ENCODE data around the gene TNN. TPM values are rescaled to one million over a fixed set of nuclear protein-coding genes. Genes with fewer than 3 reads are reported as not detected.

The TNN gene
- total RNA-seq, 1 experiment from 2014 or later, result 0.11 TPM

DNA sequence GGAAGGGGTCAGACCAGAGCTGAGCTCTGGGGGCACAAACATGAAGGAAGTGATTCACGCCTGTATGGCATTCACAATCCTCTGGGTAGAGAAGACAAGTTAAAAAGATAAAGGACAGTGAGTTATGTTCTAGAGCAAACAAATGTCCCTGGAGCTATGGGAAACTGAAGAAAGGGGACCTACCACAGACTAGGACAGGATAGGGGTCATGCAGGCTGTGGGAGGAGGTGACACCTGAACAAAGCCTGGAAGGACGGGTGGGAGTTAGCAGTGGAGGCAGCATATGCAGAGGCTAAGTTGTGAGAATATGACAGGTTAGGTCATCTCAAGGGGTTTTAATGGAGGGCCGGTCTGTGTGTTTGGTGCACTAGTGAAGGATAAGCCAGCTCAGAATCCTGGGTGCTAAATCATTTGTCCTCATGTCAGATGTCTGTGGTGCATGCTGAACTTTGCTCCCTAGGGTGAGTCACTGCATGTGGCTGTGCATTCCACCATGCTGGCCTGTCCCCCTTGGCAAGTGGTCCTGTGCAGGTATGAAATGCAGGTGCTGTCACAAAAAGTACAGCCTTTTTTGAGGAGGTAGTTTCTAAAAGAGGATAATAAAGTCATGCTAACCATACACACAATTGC lies 28.5 kb downstream of the TNN start:
- H3K4me3 Mint-ChIP-seq, result no peak overlapping the region
- peaks cover 0 to 1% of the 10 kb centered on the region in 2 experiments; a peak in 2 of 5 replicates for H3K9me3 Mint-ChIP-seq
- no peak overlapping the region for H3K56ac ChIP-seq (ENCODE audit: insufficient read length, low read depth, low read length)
- H3K4ac ChIP-seq (ENCODE audit: low read depth, low read length), result no peak overlapping the region
- no peak overlapping the region for H2BK20ac ChIP-seq (ENCODE audit: low read depth, low read length, poor library complexity, severe bottlenecking)
- H4K91ac ChIP-seq (ENCODE audit: insufficient read length, low read depth, low read length), result no peak overlapping the region
- H3K27ac Mint-ChIP-seq, result no peak overlapping the region
- WGBS (ENCODE audit: extremely low coverage, insufficient read length, low lambda C conversion rate), result no CpG with 5 or more reads among the region's 3 CpGs
- no peaks in the 10 kb centered on the region for H3K79me2 ChIP-seq (ENCODE audit: insufficient read depth, low read length)
- H3K4me2 ChIP-seq (ENCODE audit: insufficient read depth, insufficient read length, low read length), result no peak overlapping the region
- no peak overlapping the region for H4K5ac ChIP-seq (ENCODE audit: insufficient read length, low read depth, low read length)
- H3K4me1 ChIP-seq (ENCODE audit: insufficient read depth, low read length), result no peaks in the 10 kb centered on the region
- H3K9me3 ChIP-seq (ENCODE audit: control insufficient read depth, low read depth, low read length), result no peaks in the 10 kb centered on the region
- no peak overlapping the region for H3T11ph ChIP-seq (ENCODE audit: low read length)
- H2BK12ac ChIP-seq (ENCODE audit: insufficient read length, low read depth, low read length), result no peak overlapping the region
- peaks cover 0 to 1% (median 0%) of the 10 kb centered on the region in 3 experiments; a peak in 3 of 7 replicates for H3K36me3 Mint-ChIP-seq (ENCODE audit: insufficient read depth in 1 of 3, low read depth in 3 of 3)
- no peak overlapping the region for H2BK5ac ChIP-seq (ENCODE audit: insufficient read length, low read length)
- no peak overlapping the region for H4K8ac ChIP-seq (replicated peaks; ENCODE audit: insufficient read length, low read depth, low read length)
- no peak overlapping the region for H3K18ac ChIP-seq (ENCODE audit: insufficient read length, low read depth, low read length)
- no peaks in the 10 kb centered on the region for H3K23me2 ChIP-seq (ENCODE audit: insufficient read length, low read depth, low read length, poor library complexity, severe bottlenecking)
- no peaks in the 10 kb centered on the region for H3K79me1 ChIP-seq (ENCODE audit: insufficient read depth, low read depth, low read length, poor library complexity, severe bottlenecking)
- H2AFZ ChIP-seq (ENCODE audit: low read length), result no peak overlapping the region
- peaks cover 4% of the 10 kb centered on the region for H4K20me1 ChIP-seq (ENCODE audit: control insufficient read depth, insufficient read depth, insufficient read length)
- H3K23ac ChIP-seq (ENCODE audit: insufficient read length, low read depth, low read length), result no peak overlapping the region
- peaks cover 2% of the 10 kb centered on the region; the same call in 1 of the 2 replicates for H3K27me3 Mint-ChIP-seq (ENCODE audit: low read depth)
- no peak overlapping the region for H3K27ac ChIP-seq (ENCODE audit: insufficient read length, low read depth, low read length)
- no peak overlapping the region for H2AK5ac ChIP-seq (ENCODE audit: insufficient read length, low read length)
- no peaks in the 10 kb centered on the region for H3K27me3 ChIP-seq (ENCODE audit: insufficient read depth, low read length)
- H2BK15ac ChIP-seq (ENCODE audit: low read depth, low read length), result no peak overlapping the region
- H2BK120ac ChIP-seq (ENCODE audit: low read depth, low read length, poor library complexity, severe bottlenecking), result no peak overlapping the region
- no peak for DNase-seq
- TF ChIP-seq, protein P1, sequence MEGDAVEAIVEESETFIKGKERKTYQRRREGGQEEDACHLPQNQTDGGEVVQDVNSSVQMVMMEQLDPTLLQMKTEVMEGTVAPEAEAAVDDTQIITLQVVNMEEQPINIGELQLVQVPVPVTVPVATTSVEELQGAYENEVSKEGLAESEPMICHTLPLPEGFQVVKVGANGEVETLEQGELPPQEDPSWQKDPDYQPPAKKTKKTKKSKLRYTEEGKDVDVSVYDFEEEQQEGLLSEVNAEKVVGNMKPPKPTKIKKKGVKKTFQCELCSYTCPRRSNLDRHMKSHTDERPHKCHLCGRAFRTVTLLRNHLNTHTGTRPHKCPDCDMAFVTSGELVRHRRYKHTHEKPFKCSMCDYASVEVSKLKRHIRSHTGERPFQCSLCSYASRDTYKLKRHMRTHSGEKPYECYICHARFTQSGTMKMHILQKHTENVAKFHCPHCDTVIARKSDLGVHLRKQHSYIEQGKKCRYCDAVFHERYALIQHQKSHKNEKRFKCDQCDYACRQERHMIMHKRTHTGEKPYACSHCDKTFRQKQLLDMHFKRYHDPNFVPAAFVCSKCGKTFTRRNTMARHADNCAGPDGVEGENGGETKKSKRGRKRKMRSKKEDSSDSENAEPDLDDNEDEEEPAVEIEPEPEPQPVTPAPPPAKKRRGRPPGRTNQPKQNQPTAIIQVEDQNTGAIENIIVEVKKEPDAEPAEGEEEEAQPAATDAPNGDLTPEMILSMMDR (conservative IDR thresholded peaks at IDR 0.05), result no peak
- peaks cover 0 to 4% of the 10 kb centered on the region in 2 experiments; a peak in 1 of 4 replicates for H3K4me1 Mint-ChIP-seq
- no peak overlapping the region for H3K9ac ChIP-seq (ENCODE audit: extremely low read depth, insufficient read length, low read length)
- H3K14ac ChIP-seq (ENCODE audit: insufficient read depth, low read length), result no peak overlapping the region
